Osteocyte (in vitro differentiated cells): ENCODE data around the gene RHBG. TPM values are rescaled to one million over a fixed set of nuclear protein-coding genes. Genes with fewer than 3 reads are reported as not detected.

Source experiments
- DNase-seq: peaks from one replicate; pipeline ENCODE4 v3.0.0; 2021; ENCODE audit warnings: mixed read lengths; ENCODE audit not compliant: unreplicated experiment; ENCODE audit errors: extremely low spot score
- H3K27ac Mint-ChIP-seq: one replicate; pipeline ENCODE4 v1.8.0; 2021; ENCODE audit warnings: mild to moderate bottlenecking, mixed read lengths; ENCODE audit not compliant: unreplicated experiment
- H3K27me3 Mint-ChIP-seq: one replicate; pipeline ENCODE4 v1.8.0; 2021; ENCODE audit warnings: mixed read lengths; ENCODE audit not compliant: unreplicated experiment
- H3K36me3 Mint-ChIP-seq: one replicate; pipeline ENCODE4 v1.8.0; 2021; ENCODE audit warnings: mixed read lengths; ENCODE audit not compliant: unreplicated experiment
- H3K4me1 Mint-ChIP-seq: one replicate; pipeline ENCODE4 v1.8.0; 2021; ENCODE audit warnings: mixed read lengths; ENCODE audit not compliant: unreplicated experiment
- H3K4me3 Mint-ChIP-seq: one replicate; pipeline ENCODE4 v1.8.0; 2021; ENCODE audit warnings: mild to moderate bottlenecking, moderate library complexity, mixed read lengths; ENCODE audit not compliant: unreplicated experiment
- H3K9me3 Mint-ChIP-seq: one replicate; pipeline ENCODE4 v1.8.0; 2021; ENCODE audit warnings: mixed read lengths; ENCODE audit not compliant: unreplicated experiment
- total RNA-seq: library from RNA; stranded (reverse); gene quantifications from 2 replicates; pipeline ENCODE4 v1.2.1, GENCODE V29; 2021
- TF ChIP-seq, protein P1 (sequence below): fragments of 200-600 bp; sonication (generic); IDR thresholded peaks from 2 replicates; pipeline ENCODE4 v1.5.0; 2021; ENCODE audit warnings: antibody characterized with exemption, mild to moderate bottlenecking, moderate library complexity

The RHBG gene
- total RNA-seq, 1 donor from 2014 or later: not detected

DNA sequence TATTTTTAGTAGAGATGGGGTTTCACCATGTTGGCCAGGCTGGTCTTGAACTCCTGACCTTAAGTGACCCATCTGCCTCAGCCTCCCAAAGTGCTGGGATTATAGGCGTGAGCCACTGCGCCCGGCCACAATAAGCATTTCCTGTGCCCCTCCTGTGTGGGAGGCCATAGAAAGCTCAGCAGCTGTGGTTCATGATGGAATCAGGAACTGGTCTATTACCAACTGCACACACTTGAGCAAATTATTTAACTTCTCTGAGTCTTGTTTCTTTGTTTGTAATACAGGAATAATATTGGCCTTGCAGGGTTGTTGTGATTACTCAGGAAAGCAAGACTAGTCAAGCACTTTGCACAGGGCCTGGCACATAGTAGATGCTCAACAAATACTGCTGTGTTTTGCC, 15.0 kb downstream of the RHBG start:
- Mint-ChIP-seq H3K27me3 (peaks cover 22% of the 10 kb centered on the region), H3K27ac (no peak overlapping the region), H3K36me3 (no peaks in the 10 kb centered on the region), H3K4me3 (no peak overlapping the region), H3K4me1 (no peaks in the 10 kb centered on the region), H3K9me3 (no peaks in the 10 kb centered on the region)
- no peak for DNase-seq
- TF ChIP-seq, protein P1, sequence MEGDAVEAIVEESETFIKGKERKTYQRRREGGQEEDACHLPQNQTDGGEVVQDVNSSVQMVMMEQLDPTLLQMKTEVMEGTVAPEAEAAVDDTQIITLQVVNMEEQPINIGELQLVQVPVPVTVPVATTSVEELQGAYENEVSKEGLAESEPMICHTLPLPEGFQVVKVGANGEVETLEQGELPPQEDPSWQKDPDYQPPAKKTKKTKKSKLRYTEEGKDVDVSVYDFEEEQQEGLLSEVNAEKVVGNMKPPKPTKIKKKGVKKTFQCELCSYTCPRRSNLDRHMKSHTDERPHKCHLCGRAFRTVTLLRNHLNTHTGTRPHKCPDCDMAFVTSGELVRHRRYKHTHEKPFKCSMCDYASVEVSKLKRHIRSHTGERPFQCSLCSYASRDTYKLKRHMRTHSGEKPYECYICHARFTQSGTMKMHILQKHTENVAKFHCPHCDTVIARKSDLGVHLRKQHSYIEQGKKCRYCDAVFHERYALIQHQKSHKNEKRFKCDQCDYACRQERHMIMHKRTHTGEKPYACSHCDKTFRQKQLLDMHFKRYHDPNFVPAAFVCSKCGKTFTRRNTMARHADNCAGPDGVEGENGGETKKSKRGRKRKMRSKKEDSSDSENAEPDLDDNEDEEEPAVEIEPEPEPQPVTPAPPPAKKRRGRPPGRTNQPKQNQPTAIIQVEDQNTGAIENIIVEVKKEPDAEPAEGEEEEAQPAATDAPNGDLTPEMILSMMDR: no peak

DNA sequence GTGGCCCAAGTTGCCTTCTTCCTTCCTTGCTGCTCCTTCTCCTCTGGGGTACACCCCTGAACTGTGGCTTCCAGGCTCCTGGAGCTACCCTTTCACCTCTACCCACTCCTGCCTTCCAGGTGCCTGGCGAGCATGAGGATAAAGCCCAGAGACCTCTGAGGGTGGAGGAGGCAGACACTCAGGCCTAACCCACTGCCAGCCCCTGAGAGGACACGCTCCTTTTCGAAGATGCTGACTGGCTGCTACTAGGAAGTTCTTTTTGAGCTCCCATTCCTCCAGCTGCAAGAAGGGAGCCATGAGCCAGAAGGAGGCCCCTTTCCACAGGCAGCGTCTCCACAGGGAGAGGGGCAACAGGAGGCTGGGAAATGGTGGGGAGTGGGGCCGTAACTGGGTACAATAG, 15.6 kb downstream of the RHBG start:
- Mint-ChIP-seq H3K36me3 (no peaks in the 10 kb centered on the region), H3K4me1 (no peaks in the 10 kb centered on the region), H3K4me3 (no peak overlapping the region), H3K9me3 (no peaks in the 10 kb centered on the region), H3K27ac (no peak overlapping the region), H3K27me3 (peaks cover 28% of the 10 kb centered on the region)
- DNase-seq: no peak
- TF ChIP-seq, protein P1: no peak

DNA sequence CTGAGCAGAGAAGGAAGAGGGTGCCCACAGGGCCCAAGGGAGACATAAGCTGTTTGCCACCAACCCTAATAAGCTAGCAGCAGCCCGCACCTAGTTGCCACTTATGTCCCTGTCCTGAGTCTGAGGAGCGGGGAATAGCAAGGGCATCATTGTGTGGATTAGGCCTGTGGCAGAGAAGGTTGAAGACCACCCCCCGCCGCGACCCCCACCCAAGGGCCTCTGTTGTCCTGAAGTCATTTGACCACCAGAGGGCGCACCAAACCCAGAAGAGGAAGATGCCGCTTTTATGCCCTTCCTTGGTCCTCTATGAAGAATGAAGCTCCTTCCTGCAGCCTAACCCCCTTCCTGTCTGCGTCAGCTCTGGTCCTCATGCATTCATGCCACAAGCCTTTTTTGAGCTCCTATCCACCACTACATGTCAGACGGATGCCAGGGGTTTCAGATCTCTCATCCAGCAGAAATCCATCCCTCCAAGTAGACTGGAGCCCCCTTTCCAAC, 16.6 kb downstream of the RHBG start:
- TF ChIP-seq, protein P1: peak; percentile 81
- Mint-ChIP-seq H3K36me3 (no peaks in the 10 kb centered on the region), H3K27me3 (peaks cover 33% of the 10 kb centered on the region), H3K4me1 (no peaks in the 10 kb centered on the region), H3K4me3 (no peak overlapping the region), H3K27ac (no peak overlapping the region), H3K9me3 (no peaks in the 10 kb centered on the region)
- peak; percentile 90 for DNase-seq

DNA sequence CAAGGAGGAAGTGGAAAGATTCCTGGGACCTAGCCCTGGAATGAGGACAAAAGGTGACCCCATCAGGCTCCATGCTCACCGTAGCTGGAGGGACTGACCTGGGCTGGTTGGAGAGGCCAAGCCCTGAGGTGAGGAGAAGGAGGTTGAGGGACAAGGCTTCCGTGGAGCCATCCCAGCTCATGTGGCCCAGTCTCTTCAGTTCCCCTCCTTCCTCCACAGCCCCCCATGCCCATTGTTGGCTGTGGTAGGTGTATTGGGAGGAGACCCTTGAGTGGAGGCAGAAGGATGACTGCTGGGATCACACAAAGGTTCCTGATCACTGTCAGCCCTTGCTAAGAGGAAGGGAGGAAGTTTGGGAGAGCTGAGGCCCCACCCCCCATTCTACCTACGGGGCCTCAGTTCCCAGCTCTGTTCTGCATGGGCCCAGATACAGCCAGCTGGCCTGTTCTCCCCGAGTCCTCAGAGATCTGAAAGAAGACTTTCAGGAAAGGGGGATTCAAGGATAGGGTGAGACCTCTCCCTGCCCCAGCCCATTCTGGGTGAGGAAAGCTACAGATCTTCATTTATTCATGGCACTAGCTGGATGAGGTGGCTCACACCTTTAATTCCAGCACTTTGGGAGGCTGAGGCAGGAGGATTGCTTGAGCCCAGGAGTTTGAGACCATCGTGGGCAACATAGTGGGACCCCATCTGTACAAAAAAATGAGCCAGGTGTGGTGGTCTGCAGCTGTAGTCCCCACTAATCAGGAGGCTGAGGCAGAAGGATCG, 17.3 kb downstream of the RHBG start:
- Mint-ChIP-seq H3K27me3 (peaks cover 35% of the 10 kb centered on the region), H3K9me3 (no peaks in the 10 kb centered on the region), H3K4me1 (no peaks in the 10 kb centered on the region), H3K36me3 (no peaks in the 10 kb centered on the region), H3K4me3 (no peak overlapping the region), H3K27ac (no peak overlapping the region)
- TF ChIP-seq, protein P1: no peak
- no peak for DNase-seq

DNA sequence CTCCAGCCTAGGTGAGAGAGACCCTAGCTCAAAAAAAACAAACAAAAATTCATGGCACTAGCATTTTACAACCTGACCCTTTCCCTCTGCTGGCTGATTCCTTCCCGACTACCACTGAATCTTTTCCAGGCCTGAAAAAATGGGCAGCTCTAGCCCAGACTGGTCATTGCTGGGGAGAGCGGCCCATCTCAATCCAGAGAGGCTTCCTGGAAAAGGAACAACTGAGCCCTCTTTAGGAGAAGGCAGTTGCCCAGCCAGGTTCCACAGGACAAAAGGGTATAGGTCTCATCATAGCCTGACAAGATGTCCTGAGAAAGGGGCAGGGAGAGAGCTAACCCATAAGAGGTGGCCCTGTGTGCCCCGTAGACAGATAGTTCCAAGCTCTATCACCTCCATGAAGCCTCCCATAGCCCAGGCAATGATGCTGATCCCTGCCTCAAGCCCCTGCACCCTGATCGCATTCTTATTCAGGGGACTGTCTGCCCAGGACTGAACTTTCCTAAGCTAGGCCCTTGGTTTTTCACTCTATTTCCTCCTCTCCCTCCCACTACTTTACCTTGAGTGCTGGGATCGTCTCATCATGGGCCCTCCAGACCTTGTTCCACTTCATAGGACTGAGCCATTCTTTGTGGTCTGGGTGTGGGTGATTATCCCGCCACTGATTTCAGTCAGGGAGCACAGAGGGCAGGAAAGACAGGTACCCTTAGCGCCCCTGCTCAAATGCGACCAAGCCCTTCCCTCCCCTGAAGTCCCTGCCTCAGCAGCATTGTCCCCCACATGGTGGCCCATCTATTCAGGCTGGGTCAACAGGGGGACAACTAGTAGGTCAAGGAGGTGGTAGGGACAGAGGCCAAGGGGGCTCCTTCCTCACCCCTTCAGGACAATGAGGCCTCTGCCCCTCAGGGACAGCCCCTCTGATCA, 18.2 kb downstream of the RHBG start:
- Mint-ChIP-seq H3K4me1 (no peaks in the 10 kb centered on the region), H3K9me3 (no peaks in the 10 kb centered on the region), H3K27ac (no peak overlapping the region), H3K36me3 (no peaks in the 10 kb centered on the region), H3K27me3 (peaks cover 35% of the 10 kb centered on the region), H3K4me3 (no peak overlapping the region)
- DNase-seq: no peak
- TF ChIP-seq, protein P1: no peak
